Measurements from ENCODE around the gene IL1RAP. TPM values are rescaled to one million over a fixed set of nuclear protein-coding genes. Genes with fewer than 3 reads are reported as not detected.

The IL1RAP gene
- total and polyA plus RNA-seq, 8 donors = 0.76 to 54.8 (median 6.3) TPM; not detected in 2

DNA sequence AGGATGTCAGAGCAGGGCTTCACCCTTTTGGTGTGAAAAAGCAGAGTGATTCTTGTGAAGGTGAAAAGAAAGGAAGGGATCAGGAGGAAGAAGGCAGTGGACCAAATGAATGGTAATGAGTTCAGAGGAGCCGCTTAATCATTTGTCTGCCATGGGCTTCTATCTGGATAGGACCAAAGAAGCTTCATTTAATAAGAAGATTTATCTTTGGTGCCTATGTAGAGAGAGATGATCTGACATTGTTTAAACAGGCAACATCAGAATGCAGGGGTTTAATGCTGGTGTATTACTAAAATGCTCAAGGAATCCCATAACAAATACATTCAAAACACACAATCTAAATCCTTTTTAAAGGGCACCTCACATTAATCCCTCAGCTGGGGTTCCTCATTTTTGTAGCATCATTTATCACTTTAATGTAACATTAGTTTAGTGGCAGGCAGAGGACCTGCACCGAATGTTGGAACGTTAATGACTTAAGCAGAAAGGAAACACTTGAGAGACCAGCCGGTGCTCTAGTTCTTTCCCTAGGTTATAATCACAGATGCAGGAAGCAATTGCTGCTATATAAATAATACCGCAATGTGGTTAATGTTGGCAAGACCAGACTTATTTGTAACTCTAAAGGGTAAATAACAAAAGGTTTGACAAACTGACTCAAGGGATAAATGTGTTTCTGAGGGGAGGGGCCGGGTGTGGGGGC, 27.9 kb upstream of the IL1RAP start:
- H3K4me3 ChIP-seq = no peak overlapping the region
- TF ChIP-seq POLR2A (IDR thresholded peaks at IDR 0.05) (no peak), POLR2AphosphoS5 (IDR thresholded peaks at IDR 0.05) (no peak), EP300 (IDR thresholded peaks at IDR 0.05) (no peak)
- TF ChIP-seq, protein P1, sequence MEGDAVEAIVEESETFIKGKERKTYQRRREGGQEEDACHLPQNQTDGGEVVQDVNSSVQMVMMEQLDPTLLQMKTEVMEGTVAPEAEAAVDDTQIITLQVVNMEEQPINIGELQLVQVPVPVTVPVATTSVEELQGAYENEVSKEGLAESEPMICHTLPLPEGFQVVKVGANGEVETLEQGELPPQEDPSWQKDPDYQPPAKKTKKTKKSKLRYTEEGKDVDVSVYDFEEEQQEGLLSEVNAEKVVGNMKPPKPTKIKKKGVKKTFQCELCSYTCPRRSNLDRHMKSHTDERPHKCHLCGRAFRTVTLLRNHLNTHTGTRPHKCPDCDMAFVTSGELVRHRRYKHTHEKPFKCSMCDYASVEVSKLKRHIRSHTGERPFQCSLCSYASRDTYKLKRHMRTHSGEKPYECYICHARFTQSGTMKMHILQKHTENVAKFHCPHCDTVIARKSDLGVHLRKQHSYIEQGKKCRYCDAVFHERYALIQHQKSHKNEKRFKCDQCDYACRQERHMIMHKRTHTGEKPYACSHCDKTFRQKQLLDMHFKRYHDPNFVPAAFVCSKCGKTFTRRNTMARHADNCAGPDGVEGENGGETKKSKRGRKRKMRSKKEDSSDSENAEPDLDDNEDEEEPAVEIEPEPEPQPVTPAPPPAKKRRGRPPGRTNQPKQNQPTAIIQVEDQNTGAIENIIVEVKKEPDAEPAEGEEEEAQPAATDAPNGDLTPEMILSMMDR (IDR thresholded peaks at IDR 0.05) = no peak
- H3K27ac ChIP-seq = no peak overlapping the region
- peaks cover 0 to 9% (median 4%) of the 10 kb centered on the region in 4 donors for H3K4me1 ChIP-seq
- intact Hi-C loops (cut with DNase I; ENCODE audit: low total_unique reads) = no loop called here
- 13 to 15% (median 15%) methylated on average over 6 of the region's 6 CpGs for WGBS, 5 donors
- H3K36me3 ChIP-seq = no peaks in the 10 kb centered on the region
- no peaks in the 10 kb centered on the region for H3K27me3 ChIP-seq
- DNase-seq = peak in 1 of 2 donors; percentile 55
- H3K9me3 ChIP-seq = no peaks in the 10 kb centered on the region

DNA sequence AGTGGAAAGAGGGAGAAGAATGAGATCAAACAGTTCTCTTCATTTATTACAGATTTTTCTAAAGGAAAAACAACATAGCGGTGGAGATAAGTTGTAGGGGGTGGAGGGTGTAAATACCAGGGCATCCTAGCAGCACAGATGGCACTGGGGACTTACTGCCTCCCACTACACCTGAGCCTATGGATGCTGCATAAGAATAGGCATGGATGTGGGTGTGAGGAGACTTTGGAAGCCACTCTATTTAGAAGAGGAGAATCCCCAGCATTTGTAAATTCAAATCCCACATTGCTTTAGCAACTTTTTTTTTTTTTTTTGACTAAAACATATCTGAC, 27.4 kb upstream of the IL1RAP start:
- H3K27ac ChIP-seq = no peak overlapping the region
- intact Hi-C loops (cut with DNase I; ENCODE audit: low total_unique reads) = no loop called here
- 0 to 12% (median 3%) methylated on average over 1 of the region's 1 CpG for WGBS, 5 donors
- H3K4me1 ChIP-seq = peaks cover 0 to 9% (median 4%) of the 10 kb centered on the region in 4 donors
- TF ChIP-seq POLR2A (IDR thresholded peaks at IDR 0.05) (no peak), POLR2AphosphoS5 (IDR thresholded peaks at IDR 0.05) (no peak), EP300 (IDR thresholded peaks at IDR 0.05) (no peak)
- TF ChIP-seq, protein P1 (IDR thresholded peaks at IDR 0.05) = no peak
- H3K4me3 ChIP-seq = no peak overlapping the region
- no peaks in the 10 kb centered on the region for H3K27me3 ChIP-seq
- DNase-seq = no peak
- H3K9me3 ChIP-seq = no peaks in the 10 kb centered on the region
- no peaks in the 10 kb centered on the region for H3K36me3 ChIP-seq

DNA sequence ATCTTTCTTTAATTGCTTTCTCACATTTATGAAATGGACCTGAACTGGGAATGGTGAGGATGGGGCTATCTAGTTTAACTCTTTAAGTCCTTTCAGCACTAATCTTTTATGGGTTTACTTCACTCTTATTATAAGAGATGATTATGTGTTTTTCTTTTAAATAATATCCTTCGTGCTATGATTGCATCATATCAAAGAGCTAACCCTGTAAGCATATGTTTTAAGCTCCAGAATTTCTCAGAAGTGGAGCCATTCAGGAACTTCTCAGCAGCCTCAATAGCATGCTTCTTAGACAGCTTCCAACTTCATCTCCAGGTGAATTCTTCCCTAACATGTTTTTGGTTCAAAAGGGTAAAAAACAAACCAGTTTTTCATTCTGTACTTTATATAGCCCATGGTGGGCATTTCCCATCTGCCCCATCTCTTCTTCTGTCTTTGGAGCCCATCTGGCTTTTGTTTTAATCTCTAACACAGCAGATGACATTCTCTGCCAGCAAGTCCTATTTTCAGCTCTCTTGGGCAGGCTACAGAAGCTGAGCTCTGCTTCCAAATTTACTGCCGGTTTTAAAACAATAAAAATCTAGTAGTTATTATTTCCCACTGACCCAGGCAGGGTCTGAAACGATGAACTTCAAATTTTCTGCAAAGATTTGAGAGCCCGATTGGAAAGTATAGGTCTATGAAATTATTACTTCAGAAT, 26.8 kb upstream of the IL1RAP start:
- Histone ChIP-seq H3K27me3 (no peaks in the 10 kb centered on the region), H3K4me1 (peaks cover 0 to 9% (median 4%) of the 10 kb centered on the region in 4 donors), H3K36me3 (no peaks in the 10 kb centered on the region), H3K27ac (no peak overlapping the region), H3K4me3 (no peak overlapping the region), H3K9me3 (no peaks in the 10 kb centered on the region)
- DNase-seq = no peak
- intact Hi-C loops (cut with DNase I; ENCODE audit: low total_unique reads) = no loop called here
- WGBS, 5 donors = 64 to 85% (median 77%) methylated on average over 4 of the region's 4 CpGs
- TF ChIP-seq POLR2A (IDR thresholded peaks at IDR 0.05) (no peak), POLR2AphosphoS5 (IDR thresholded peaks at IDR 0.05) (no peak)

DNA sequence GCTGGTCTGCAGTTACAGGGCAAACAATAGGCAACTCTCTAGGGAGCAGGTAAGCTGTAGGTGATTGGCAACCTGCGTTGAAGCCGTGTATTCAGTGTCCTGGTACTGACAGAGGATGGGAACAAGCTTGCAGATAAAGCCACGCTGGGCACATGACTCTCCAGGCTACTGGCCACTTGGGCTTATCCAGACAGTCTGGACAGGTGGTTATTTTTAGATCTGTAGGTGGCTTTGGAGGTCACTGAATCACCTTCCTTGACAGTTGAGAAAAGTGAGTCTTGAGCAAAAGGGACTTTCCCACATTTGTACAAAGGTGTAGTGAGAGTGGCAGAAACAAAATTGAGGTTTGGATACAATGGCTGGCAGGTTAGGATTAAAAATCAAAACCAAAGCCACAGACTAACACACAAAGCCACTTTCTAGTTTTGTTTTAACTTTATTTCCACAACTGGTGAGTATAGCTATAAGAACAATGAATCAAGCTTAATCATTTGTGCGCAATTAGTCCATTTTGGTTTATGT, 22.3 kb upstream of the IL1RAP start:
- H3K9me3 ChIP-seq = no peaks in the 10 kb centered on the region
- no peaks in the 10 kb centered on the region for H3K36me3 ChIP-seq
- TF ChIP-seq POLR2AphosphoS5 (IDR thresholded peaks at IDR 0.05) = no peak
- TF ChIP-seq, protein P1 (IDR thresholded peaks at IDR 0.05) = no peak
- no peak for TF ChIP-seq POLR2A (IDR thresholded peaks at IDR 0.05)
- TF ChIP-seq EP300 (IDR thresholded peaks at IDR 0.05) = no peak
- H3K27ac ChIP-seq = no peak overlapping the region
- H3K27me3 ChIP-seq = no peaks in the 10 kb centered on the region
- peaks cover 0 to under 1% (median 0%) of the 10 kb centered on the region in 4 donors for H3K4me1 ChIP-seq
- H3K4me3 ChIP-seq = no peak overlapping the region
- 60 to 74% (median 68%) methylated on average over 4 of the region's 4 CpGs for WGBS, 5 donors
- intact Hi-C loops (cut with DNase I; ENCODE audit: low total_unique reads) = no loop called here
- no peak for DNase-seq
